Measurements from ENCODE around the gene PPARG. TPM values are rescaled to one million over a fixed set of nuclear protein-coding genes. Genes with fewer than 3 reads are reported as not detected.

The PPARG gene
- total RNA-seq, 2 experiments from 2014 or later = 0.52 to 0.55 TPM

DNA sequence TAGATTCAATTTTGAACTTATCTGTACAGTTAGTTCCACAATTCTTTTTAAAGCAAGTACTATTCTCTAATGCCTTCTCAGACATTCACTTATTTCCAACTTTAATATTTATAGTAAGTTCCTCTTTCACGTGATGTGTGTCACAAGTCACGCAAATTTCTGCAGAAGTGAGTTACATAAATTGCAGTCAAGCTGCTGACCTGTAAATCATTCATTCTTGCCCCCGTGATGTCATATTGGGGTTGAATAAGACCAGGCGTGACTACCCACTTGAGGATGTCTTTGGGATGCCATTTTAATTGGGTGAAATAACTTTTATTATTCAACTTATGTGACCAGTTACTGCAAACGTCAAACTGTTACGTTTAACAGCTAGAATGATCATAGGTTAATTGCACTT lies 15.1 kb downstream of the PPARG start:
- H3K4me1 Mint-ChIP-seq = no peaks in the 10 kb centered on the region
- H3K9me3 Mint-ChIP-seq = no peaks in the 10 kb centered on the region
- no peak overlapping the region for H3K27ac Mint-ChIP-seq
- no peak for DNase-seq
- POLR2A ChIA-PET = no interaction called here
- H3K27me3 Mint-ChIP-seq = peaks cover 6% of the 10 kb centered on the region
- CTCF ChIA-PET = interaction anchor here (1.4 kb wide), 1 partner anchor 92 kb away, joined by 3 read pairs; no protein-coding TSS in a partner anchor
- no peaks in the 10 kb centered on the region for H3K36me3 Mint-ChIP-seq (ENCODE audit: low read depth)
- H3K4me3 Mint-ChIP-seq = no peak overlapping the region

DNA sequence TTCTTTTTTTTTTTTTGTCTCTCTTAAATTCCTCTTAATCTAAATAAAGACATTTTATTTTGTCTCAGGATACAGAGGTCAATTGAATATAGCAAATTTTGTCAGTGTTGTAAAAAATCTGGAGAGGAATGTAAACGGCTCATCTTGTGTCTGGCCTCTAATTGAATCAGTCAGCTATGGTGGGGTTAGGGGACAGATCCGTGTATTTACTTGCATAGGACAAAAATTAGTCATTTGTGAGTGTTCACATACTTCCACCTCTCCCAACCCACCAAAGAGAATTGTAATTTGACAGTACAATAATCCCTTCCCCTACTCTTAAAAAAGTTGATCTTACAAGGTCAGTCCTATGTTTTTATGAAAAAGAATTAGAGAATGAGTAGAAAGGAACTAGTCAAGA lies 18.3 kb downstream of the PPARG start:
- ChIA-PET CTCF (no interaction called here), POLR2A (no interaction called here)
- DNase-seq = no peak
- H3K9me3 Mint-ChIP-seq = no peaks in the 10 kb centered on the region
- peaks cover 8% of the 10 kb centered on the region for H3K27me3 Mint-ChIP-seq
- no peak overlapping the region for H3K27ac Mint-ChIP-seq
- H3K36me3 Mint-ChIP-seq (ENCODE audit: low read depth) = no peaks in the 10 kb centered on the region
- H3K4me3 Mint-ChIP-seq = no peak overlapping the region
- H3K4me1 Mint-ChIP-seq = no peaks in the 10 kb centered on the region

DNA sequence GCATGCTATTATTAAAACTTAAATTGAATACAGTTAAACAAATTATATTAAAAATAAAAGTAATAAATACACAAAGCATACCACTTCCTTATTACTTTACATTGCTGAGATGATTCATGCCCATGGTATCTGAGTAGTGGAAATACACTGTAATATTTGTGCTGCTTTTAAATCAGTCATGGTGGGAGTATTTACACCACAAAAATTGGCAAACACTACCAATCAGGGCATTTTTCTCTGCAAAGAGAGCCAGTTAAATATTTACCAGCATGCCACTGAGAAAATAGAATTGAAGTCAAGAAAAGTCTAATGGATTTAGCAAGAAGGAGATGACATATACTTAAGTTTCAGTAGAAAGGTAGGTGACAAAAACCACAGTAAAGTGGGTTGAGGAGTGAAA lies 19.6 kb downstream of the PPARG start:
- Mint-ChIP-seq H3K27ac (no peak overlapping the region), H3K4me3 (no peak overlapping the region), H3K9me3 (no peaks in the 10 kb centered on the region), H3K27me3 (peaks cover 6% of the 10 kb centered on the region), H3K4me1 (no peaks in the 10 kb centered on the region), H3K36me3 (ENCODE audit: low read depth) (no peaks in the 10 kb centered on the region)
- ChIA-PET POLR2A (no interaction called here), CTCF (no interaction called here)
- DNase-seq = no peak

DNA sequence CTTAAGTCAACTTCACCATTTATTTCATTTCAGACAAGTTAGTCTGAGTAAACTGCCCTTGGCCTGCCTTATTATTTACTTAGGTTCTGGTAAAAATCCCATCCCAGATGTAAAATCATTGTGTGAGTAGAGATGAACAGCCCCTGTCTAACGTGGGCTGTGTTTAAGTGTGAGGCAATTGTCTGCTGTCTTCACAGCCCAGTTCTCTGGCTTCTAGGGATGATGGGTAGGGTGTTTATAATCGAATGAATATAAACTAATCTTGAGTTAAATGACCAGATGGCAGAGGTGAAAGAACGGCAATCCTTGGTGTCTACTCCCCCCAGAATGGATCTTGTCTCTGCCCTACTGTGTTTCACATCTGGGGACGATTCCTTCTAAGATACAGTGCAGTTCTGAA lies 20.8 kb downstream of the PPARG start:
- DNase-seq = no peak
- Mint-ChIP-seq H3K27ac (no peak overlapping the region), H3K9me3 (no peaks in the 10 kb centered on the region), H3K4me1 (no peaks in the 10 kb centered on the region), H3K4me3 (no peak overlapping the region), H3K27me3 (peaks cover 6% of the 10 kb centered on the region), H3K36me3 (ENCODE audit: low read depth) (no peaks in the 10 kb centered on the region)
- POLR2A ChIA-PET = no interaction called here
- CTCF ChIA-PET = no interaction called here

DNA sequence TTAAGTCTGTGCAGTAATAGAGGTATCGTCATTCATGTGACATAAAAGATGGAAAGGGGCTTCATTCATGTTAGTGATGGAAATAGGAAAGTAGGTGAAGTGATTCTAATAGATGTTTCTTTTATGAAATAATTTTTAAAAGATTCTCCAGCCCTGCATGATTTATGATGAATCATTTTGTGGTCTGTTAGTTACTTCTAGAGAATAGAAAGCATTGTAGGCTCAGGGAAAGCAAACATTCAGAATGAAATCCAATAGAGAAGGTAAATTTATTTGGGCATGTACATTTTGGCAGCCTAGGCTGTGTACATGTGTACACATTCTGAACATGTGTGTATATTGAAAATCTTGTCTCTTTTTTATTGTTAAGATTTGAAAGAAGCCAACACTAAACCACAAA lies 23.1 kb downstream of the PPARG start:
- Mint-ChIP-seq H3K36me3 (ENCODE audit: low read depth) (no peaks in the 10 kb centered on the region), H3K9me3 (no peaks in the 10 kb centered on the region), H3K4me1 (no peaks in the 10 kb centered on the region), H3K4me3 (no peak overlapping the region), H3K27me3 (peaks cover 6% of the 10 kb centered on the region), H3K27ac (no peak overlapping the region)
- CTCF ChIA-PET = no interaction called here
- no peak for DNase-seq
- POLR2A ChIA-PET = no interaction called here

DNA sequence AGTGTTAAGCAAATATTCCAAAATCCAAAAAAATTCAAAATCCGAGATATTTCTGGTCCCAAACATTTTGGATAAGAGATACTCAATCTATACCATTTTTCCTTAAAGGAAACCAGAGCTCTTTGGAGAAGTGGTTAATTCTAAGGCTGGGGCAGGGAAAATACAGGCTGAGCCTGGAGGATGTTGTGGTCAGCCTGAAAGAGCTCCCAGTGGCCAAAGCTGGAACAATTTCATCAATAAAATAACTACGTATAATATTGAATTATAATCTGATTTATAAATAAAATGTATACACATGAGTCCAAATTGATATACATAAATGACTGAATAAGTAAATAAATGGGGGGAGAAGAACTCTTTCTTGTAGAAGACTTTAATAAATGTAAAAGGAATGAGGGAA lies 24.6 kb downstream of the PPARG start:
- Mint-ChIP-seq H3K27me3 (peaks cover 6% of the 10 kb centered on the region), H3K4me1 (no peaks in the 10 kb centered on the region)
- CTCF ChIA-PET = no interaction called here

DNA sequence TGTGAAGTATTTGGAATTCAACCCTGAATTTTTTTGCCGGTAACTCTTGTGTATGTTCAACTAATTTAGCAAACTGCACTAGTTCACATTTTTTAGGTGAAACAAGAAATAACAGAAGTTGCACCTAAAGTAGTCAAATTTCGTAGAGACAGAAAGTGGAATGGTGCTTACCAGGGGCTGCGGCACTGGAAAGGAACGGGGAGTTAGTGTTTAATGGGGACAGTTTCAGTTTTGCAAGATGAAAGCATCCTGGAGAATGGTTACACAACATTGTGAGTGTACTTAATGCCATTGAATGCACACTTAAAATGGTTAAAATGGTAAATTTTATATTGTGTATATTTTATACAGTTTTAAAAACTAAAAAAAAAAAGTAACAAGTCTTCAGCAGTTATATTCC lies 27.4 kb downstream of the PPARG start:
- ChIA-PET CTCF (no interaction called here), POLR2A (no interaction called here)
- Mint-ChIP-seq H3K27me3 (peaks cover 6% of the 10 kb centered on the region), H3K4me3 (no peak overlapping the region), H3K27ac (no peak overlapping the region), H3K4me1 (no peaks in the 10 kb centered on the region), H3K9me3 (no peaks in the 10 kb centered on the region), H3K36me3 (ENCODE audit: low read depth) (no peaks in the 10 kb centered on the region)
- no peak for DNase-seq

More for the DNA sequence above, 24.6 kb downstream of the PPARG start:
- H3K36me3 Mint-ChIP-seq (ENCODE audit: low read depth) = no peaks in the 10 kb centered on the region
- no peak overlapping the region for H3K4me3 Mint-ChIP-seq
- no peak overlapping the region for H3K27ac Mint-ChIP-seq
- DNase-seq = no peak
- POLR2A ChIA-PET = no interaction called here
- no peaks in the 10 kb centered on the region for H3K9me3 Mint-ChIP-seq

DNA sequence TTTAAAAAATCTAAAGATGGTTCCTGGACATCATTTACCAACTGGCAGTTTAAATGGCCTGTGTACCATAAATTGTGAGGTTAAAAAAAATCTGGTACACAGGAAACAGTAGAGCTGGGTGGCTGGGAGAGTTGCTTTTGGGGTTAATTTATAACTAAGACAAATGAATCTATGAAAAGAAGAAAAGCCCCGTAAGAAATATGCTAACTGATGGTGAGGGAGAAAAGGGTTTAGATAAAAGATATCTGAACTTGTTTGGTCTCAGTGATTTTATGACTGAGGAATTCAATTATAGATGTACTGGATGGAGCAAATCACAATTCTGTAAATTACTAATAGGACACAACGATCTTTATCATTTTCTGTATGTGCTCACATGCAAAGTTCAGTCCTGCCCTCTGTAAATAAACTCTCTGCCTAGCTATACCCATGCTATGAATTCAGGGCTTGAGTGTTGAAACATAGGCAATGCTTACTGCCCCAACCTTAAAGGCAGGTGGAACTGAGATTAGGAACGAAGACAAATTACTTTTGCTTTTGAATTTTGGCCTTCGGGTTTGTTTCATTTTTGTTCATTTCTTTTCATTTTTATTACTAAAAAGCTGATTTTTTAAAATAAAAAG lies 28.0 kb downstream of the PPARG start:
- Mint-ChIP-seq H3K27me3 (peaks cover 3% of the 10 kb centered on the region), H3K27ac (no peak overlapping the region), H3K4me1 (no peaks in the 10 kb centered on the region), H3K36me3 (ENCODE audit: low read depth) (no peaks in the 10 kb centered on the region), H3K9me3 (no peaks in the 10 kb centered on the region), H3K4me3 (no peak overlapping the region)
- ChIA-PET POLR2A (no interaction called here), CTCF (no interaction called here)
- no peak for DNase-seq

DNA sequence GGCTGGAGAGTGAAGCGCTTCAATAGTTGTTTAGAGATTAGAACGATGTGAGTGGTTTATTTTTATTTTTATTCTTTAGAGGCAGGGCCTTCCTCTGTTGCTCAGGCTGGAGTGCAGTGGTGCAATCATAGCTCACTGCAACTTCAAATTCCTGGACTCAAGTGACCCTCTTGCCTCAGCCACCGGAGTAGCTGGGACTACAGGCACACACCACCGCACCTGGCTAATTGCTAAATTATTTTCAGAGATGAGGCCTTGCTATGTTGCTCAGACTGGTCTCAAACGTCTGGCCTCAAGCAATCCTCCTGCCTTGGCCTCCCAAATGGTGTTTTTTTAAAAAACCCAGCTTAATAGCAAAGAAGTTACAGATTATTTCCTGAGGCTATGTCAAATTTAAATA lies 29.0 kb downstream of the PPARG start:
- DNase-seq = no peak
- H3K27ac Mint-ChIP-seq = no peak overlapping the region
- H3K27me3 Mint-ChIP-seq = peaks cover 7% of the 10 kb centered on the region
- H3K4me1 Mint-ChIP-seq = no peaks in the 10 kb centered on the region
- CTCF ChIA-PET = no interaction called here
- POLR2A ChIA-PET = no interaction called here
- no peaks in the 10 kb centered on the region for H3K9me3 Mint-ChIP-seq
- H3K36me3 Mint-ChIP-seq (ENCODE audit: low read depth) = no peaks in the 10 kb centered on the region
- no peak overlapping the region for H3K4me3 Mint-ChIP-seq

DNA sequence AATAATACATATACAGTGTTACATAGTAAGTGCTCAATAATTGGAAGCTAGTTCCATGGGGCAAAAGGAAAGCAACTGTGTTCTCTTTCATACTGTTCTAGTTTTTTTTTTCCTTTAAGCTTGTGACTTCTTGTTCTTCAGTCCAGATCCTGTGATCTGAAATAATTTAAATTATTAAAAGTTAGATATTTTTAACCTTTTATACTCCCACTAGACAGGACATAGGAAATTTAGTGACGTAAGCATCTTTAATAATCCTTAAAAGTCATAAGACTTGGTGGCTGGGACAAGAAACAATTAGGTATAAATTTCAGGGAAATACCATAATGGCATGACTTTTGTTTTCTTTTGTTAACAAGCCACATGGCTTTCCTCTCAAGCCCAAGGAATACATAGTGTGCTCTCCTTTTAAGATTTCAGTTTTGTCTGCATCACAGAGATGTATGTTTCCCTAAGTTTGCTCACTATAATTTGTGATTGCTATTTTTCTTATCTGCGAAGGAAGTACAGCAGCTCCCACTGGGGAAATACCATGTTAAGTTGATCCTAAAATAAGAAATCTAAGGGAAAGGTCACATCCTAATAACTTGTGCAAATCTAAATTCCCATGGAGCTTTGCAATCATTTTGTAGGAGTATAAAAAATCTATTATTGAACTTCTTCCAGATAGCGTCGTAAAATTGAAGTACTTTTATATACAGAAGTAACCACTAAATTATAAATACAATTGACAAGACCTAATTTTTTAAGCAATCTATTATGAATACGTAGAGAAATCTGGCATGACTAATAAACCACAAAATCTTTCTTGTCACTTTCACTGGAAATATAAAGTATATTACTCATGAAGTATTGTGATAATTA lies 30.1 kb downstream of the PPARG start:
- POLR2A ChIA-PET = no interaction called here
- Mint-ChIP-seq H3K4me1 (no peaks in the 10 kb centered on the region), H3K4me3 (no peak overlapping the region), H3K36me3 (ENCODE audit: low read depth) (no peaks in the 10 kb centered on the region), H3K9me3 (no peaks in the 10 kb centered on the region), H3K27ac (no peak overlapping the region), H3K27me3 (peaks cover 13% of the 10 kb centered on the region)
- CTCF ChIA-PET = interaction anchor here (0.7 kb wide), 1 partner anchor 10 kb away, joined by 3 read pairs; no protein-coding TSS in a partner anchor
- DNase-seq = no peak

DNA sequence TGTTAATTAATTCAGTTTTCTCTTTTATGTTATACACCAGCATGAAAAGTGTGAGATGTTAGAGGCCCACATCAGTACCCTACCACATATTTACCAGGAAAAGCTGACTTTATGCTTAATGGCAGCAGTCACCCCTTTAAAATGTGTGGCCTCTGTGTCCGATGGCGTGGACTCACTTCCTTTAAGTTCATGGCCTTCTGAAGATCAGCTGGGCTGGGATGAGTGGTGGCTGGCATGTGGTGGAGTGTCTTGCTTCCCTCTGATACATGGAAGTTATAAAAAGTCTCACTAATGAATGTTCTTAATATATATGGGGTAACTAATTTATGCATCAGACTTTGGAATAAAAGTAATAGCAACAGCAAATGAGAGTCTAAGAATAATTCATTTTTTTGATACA lies 32.1 kb downstream of the PPARG start:
- POLR2A ChIA-PET = no interaction called here
- H3K27ac Mint-ChIP-seq = no peak overlapping the region
- H3K36me3 Mint-ChIP-seq (ENCODE audit: low read depth) = no peaks in the 10 kb centered on the region
- no peaks in the 10 kb centered on the region for H3K9me3 Mint-ChIP-seq
- DNase-seq = no peak
- no peak overlapping the region for H3K4me3 Mint-ChIP-seq
- CTCF ChIA-PET = no interaction called here
- peaks cover 18% of the 10 kb centered on the region for H3K27me3 Mint-ChIP-seq
- H3K4me1 Mint-ChIP-seq = no peaks in the 10 kb centered on the region

DNA sequence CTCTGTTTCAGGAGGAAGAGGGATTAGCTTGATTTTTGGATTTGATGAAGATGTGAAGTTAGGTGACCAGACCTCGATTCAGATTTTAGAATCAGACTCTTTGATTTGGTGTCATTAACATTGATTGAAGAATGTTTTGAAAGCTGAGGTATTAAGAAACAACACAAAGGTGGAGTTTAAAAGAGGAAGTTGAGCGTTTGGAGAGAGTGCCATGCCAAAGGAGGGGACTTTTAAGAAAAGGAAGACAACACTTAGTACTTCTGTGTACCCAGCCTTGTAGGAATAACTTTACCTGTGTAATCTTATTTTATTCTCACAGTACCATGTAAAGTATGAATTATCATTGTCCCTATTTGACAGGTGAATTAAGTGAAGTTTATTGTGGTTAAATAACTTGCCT lies 34.4 kb downstream of the PPARG start:
- ChIA-PET POLR2A (no interaction called here), CTCF (interaction anchor here (1.3 kb wide), 1 partner anchor 31 kb away, joined by 3 read pairs; no protein-coding TSS in a partner anchor)
- no peak for DNase-seq
- no peak overlapping the region for H3K27ac Mint-ChIP-seq
- H3K4me3 Mint-ChIP-seq = no peak overlapping the region
- no peaks in the 10 kb centered on the region for H3K4me1 Mint-ChIP-seq
- H3K9me3 Mint-ChIP-seq = no peaks in the 10 kb centered on the region
- H3K36me3 Mint-ChIP-seq (ENCODE audit: low read depth) = no peaks in the 10 kb centered on the region
- H3K27me3 Mint-ChIP-seq = peaks cover 23% of the 10 kb centered on the region

DNA sequence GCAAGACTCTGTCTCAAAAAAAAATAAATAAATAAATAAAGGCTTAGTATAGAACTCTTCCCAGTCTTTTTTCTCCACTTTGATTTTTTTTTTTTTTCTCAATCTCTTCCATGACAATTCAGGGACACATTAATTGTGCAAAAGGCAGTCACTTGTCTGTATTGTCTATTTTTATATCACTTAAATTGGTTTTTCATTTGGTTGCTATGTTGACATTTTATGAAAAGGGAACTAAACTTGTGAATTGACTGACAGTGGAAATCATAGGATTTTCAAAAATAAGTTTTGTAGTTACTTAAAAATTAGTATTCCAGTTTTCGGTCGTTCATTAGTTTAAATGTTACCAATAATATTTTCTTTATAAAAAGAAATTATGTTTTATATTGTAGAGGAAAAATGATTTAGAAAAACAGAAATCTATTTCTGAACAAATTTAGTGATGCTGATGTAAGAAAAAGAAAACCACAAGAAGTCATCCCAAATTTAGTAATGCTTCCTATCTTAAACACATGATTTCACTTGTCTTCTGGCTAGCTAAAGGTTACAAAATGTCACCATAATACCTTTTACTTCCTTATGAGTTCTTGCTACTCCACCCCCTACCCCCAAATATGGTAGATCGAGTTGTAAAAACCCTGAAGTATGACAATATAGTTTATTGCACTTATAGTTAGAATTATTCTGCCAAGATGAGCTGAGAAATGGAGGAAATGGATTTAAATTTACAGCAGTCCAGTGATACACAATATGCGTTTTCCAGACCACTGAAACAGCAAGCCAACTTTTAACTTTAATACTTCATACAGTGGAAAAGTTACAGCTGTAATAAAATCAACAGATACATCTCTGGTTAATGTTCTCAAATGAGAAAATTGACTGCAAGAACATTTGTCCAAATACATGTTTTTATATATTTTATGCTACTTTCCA lies 37.0 kb downstream of the PPARG start:
- Mint-ChIP-seq H3K4me3 (no peak overlapping the region), H3K36me3 (ENCODE audit: low read depth) (no peaks in the 10 kb centered on the region), H3K27me3 (peaks cover 23% of the 10 kb centered on the region), H3K27ac (no peak overlapping the region), H3K9me3 (no peaks in the 10 kb centered on the region), H3K4me1 (no peaks in the 10 kb centered on the region)
- POLR2A ChIA-PET = no interaction called here
- no peak for DNase-seq
- CTCF ChIA-PET = no interaction called here

Measured in activated CD4-positive, alpha-beta T cell treated with anti-CD3 and anti-CD28 coated beads, Interleukin-2, amount 10 ng/mL, durations not matched to agents 7 days and 5 days (primary cell).